IPS-18a (cell line): ENCODE results near the gene PRKD2.
"Not testable (repeated sequence)": the region's sequence is repeated elsewhere in the genome, so short reads cannot be mapped to it uniquely, and the experiment has no call there.

Experiments
- H3K27ac ChIP-seq: one replicate; pipeline ENCODE4 v1.5.1; 2013; ENCODE audit warnings: low read length
- H3K27me3 ChIP-seq: one replicate; pipeline ENCODE4 v1.6.1; 2013; ENCODE audit warnings: mild to moderate bottlenecking, low read length; ENCODE audit not compliant: control insufficient read depth, insufficient read depth
- H3K36me3 ChIP-seq: one replicate; pipeline ENCODE4 v1.6.1; 2013; ENCODE audit warnings: low read depth, low read length; ENCODE audit not compliant: control insufficient read depth
- H3K4me1 ChIP-seq: one replicate; pipeline ENCODE4 v1.6.1; 2013; ENCODE audit warnings: low read depth, low read length; ENCODE audit not compliant: control insufficient read depth
- H3K4me3 ChIP-seq: one replicate; pipeline ENCODE4 v1.5.1; 2013; ENCODE audit warnings: low read length
- H3K9ac ChIP-seq: one replicate; pipeline ENCODE4 v1.6.1; 2013; ENCODE audit warnings: mild to moderate bottlenecking, low read length, moderate library complexity
- H3K9me3 ChIP-seq: one replicate; pipeline ENCODE4 v1.6.1; 2013; ENCODE audit warnings: low read depth, low read length; ENCODE audit not compliant: control insufficient read depth

The PRKD2 gene

GRCh38 chr19:46631481-46631880 lies 85.4 kb downstream of the PRKD2 start:
- no peak overlapping the region for H3K4me3 ChIP-seq
- H3K9ac ChIP-seq = no peak overlapping the region
- peaks cover 12% of the 10 kb centered on the region for H3K4me1 ChIP-seq
- no peaks in the 10 kb centered on the region for H3K36me3 ChIP-seq
- H3K27me3 ChIP-seq = peaks cover 35% of the 10 kb centered on the region
- H3K27ac ChIP-seq = no peak overlapping the region
- H3K9me3 ChIP-seq = no peaks in the 10 kb centered on the region

- no peak overlapping the region for H3K27ac ChIP-seq
- H3K4me3 ChIP-seq = no peak overlapping the region
- H3K36me3 ChIP-seq = no peaks in the 10 kb centered on the region
- no peak overlapping the region for H3K9ac ChIP-seq
- H3K9me3 ChIP-seq = no peaks in the 10 kb centered on the region
- H3K27me3 ChIP-seq = peaks cover 27% of the 10 kb centered on the region
- H3K4me1 ChIP-seq = peaks cover 12% of the 10 kb centered on the region
Measured at GRCh38 chr19:46630586-46631205, 86.2 kb downstream of the PRKD2 start.

DNA sequence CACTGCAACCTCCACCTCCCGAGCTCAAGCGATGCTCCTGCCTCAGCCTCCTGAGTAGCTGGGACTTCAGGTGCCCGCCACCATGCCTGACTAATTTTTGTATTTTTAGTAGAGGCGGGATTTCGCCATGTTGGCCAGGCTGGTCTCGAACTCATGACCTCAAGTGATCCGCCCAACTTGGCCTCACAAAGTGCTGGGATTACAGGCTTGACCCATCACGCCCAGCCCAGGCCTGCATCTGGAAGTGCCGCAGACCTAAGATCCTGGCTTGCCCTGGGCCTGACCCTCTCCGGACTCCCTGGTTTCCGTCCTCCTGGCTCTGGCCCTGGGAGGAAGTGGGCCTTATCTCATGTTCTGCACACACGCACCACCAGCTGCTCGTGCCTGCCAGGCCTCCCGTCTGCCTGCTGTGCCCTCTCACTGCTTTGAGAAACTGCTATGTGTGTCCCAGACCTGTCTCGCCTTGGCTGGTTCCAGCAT lies 87.3 kb downstream of the PRKD2 start:
- H3K9ac ChIP-seq = no peak overlapping the region
- no peaks in the 10 kb centered on the region for H3K9me3 ChIP-seq
- peaks cover 12% of the 10 kb centered on the region for H3K4me1 ChIP-seq
- H3K36me3 ChIP-seq = no peaks in the 10 kb centered on the region
- H3K27me3 ChIP-seq = peaks cover 18% of the 10 kb centered on the region
- no peak overlapping the region for H3K27ac ChIP-seq
- no peak overlapping the region for H3K4me3 ChIP-seq

DNA sequence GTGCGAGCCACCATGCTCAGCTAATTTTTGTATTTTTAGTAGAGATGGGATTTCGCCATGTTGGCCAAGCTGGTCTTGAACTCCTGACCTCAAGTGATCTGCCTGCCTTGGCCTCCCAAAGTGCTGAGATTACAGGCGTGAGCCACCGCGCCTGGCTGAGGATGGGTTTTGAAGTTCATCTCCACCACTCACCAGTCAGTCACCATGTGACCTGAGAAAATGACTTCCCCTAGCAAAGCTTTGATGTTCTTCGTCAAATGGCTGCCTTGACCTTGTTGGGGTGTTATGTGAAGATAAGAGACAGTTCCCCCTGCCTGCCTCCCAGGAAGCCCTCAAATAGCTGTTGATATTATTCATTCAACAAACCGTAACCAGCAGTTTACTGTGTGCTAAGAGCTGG lies 87.9 kb downstream of the PRKD2 start:
- H3K27me3 ChIP-seq = peaks cover 16% of the 10 kb centered on the region
- H3K36me3 ChIP-seq, H3K9ac ChIP-seq, H3K4me3 ChIP-seq, H3K9me3 ChIP-seq, H3K27ac ChIP-seq: not testable (repeated sequence)
- H3K4me1 ChIP-seq = peaks cover 12% of the 10 kb centered on the region

GRCh38 chr19:46626446-46626845 lies 90.5 kb downstream of the PRKD2 start:
- peaks cover 10% of the 10 kb centered on the region for H3K4me1 ChIP-seq
- H3K4me3 ChIP-seq = no peak overlapping the region
- no peak overlapping the region for H3K9ac ChIP-seq
- no peak overlapping the region for H3K27ac ChIP-seq
- no peaks in the 10 kb centered on the region for H3K9me3 ChIP-seq
- peaks cover 3% of the 10 kb centered on the region for H3K27me3 ChIP-seq
- no peaks in the 10 kb centered on the region for H3K36me3 ChIP-seq

- Histone ChIP-seq H3K27ac (no peak overlapping the region), H3K27me3 (no peaks in the 10 kb centered on the region), H3K9ac (no peak overlapping the region), H3K4me3 (no peak overlapping the region), H3K36me3 (no peaks in the 10 kb centered on the region), H3K9me3 (no peaks in the 10 kb centered on the region), H3K4me1 (peaks cover 3% of the 10 kb centered on the region)
Measured at GRCh38 chr19:46625731-46626130, 91.2 kb downstream of the PRKD2 start.

DNA sequence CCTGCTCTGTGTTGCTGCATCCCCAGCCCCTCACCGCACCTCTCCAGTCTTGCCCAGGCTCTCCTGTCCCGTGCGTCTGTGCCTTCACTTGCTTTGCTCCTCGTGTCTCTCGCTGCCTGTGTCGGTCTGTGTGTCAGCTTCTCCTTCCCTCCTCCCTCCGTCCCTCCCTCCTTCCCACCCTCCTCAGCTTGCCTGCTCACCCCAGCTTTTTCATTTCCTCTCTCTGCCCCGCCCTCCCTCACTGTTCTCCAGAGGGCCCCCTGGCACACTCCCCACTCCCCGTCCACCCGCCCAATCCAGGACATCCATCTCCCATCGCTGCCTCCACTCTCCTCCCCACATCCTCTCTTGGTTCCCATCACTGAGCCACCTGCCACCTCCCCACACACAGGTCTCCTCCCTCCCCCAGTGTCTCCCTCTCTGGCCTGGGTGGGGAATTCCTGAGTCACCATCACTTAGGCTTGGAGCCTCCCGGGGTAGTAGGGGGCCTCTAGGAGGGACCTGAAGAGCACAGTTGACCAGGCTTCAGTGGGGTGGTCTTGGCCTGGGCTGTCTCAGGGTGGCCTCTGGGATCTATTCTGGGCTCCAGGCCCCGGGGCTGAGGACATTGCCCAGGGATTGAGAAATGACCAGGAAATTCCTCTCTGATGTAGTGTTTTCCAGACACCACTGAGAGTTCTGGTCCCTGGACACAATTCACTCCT lies 91.8 kb downstream of the PRKD2 start, which contains the start of gene PTGIR:
Gene PTGIR (minus strand): TSS at position 132 of the 704 bp plus-strand sequence. CDS start 864 bp downstream, outside the sequence.
- no peaks in the 10 kb centered on the region for H3K4me1 ChIP-seq
- no peaks in the 10 kb centered on the region for H3K36me3 ChIP-seq
- H3K9ac ChIP-seq = no peak within 1 kb of the TSS
- no peaks in the 10 kb centered on the region for H3K9me3 ChIP-seq
- no peaks in the 10 kb centered on the region for H3K27me3 ChIP-seq
- H3K4me3 ChIP-seq = no peak within 1 kb of the TSS
- H3K27ac ChIP-seq = no peak within 1 kb of the TSS
